Esophagus muscularis mucosa (tissue), 4 donors: Measurements from ENCODE around the gene CYTH1. TPM values are rescaled to one million over a fixed set of nuclear protein-coding genes. Genes with fewer than 3 reads are reported as not detected.

Source experiments
- DNase-seq: peaks from one replicate; pipeline ENCODE4 v3.0.0-alpha.2; 2017; ENCODE audit errors: extremely low spot score
- H3K27ac ChIP-seq, 4 donors: fragments of 200-600 bp; sonication (generic); replicated peaks in 1 of 4; 1 replicate in 3 of 4; 2 replicates in 1 of 4; pipeline ENCODE4 v1.5.1; 2016 to 2019; ENCODE audit warnings: mild to moderate bottlenecking in 1 of 4
- H3K27me3 ChIP-seq, 4 donors: fragments of 200-600 bp; sonication (generic); one replicate each; pipeline versions ENCODE4 v1.5.1 to v1.6.0; 2016 to 2019
- H3K36me3 ChIP-seq, 4 donors: fragments of 200-600 bp; sonication (generic); one replicate each; pipeline ENCODE4 v1.5.1; 2016 to 2019
- H3K4me1 ChIP-seq, 4 donors: fragments of 200-600 bp; sonication (generic); one replicate each; pipeline ENCODE4 v1.5.1; 2016 to 2019
- H3K4me3 ChIP-seq, 4 donors: fragments of 200-600 bp; sonication (generic); 1 replicate in 2 of 4; 2 replicates in 2 of 4; pipeline ENCODE4 v1.5.1; 2016 to 2019; ENCODE audit warnings: mild to moderate bottlenecking in 4 of 4, moderate library complexity in 1 of 4
- H3K9me3 ChIP-seq, 4 donors: fragments of 200-600 bp; sonication (generic); 1 replicate in 3 of 4; 2 replicates in 1 of 4; pipeline ENCODE4 v1.5.1; 2016 to 2019
- CTCF ChIP-seq, 3 experiments: fragments of 200-600 bp in 2 of 3; fragments of 450-650 bp in 1 of 3; sonication (generic) in 2 of 3; IDR thresholded peaks; one replicate each; pipeline ENCODE4 v1.5.1; 2017 to 2019; ENCODE audit warnings: antibody characterized with exemption in 3 of 3, mild to moderate bottlenecking in 2 of 3, moderate library complexity in 1 of 3
- EP300 ChIP-seq: sonication (generic); formaldehyde crosslinking; IDR thresholded peaks from one replicate; pipeline ENCODE4 v1.6.1; 2017; ENCODE audit warnings: antibody characterized with exemption
- POLR2A ChIP-seq: fragments of 450-650 bp; IDR thresholded peaks from one replicate; pipeline ENCODE4 v1.6.1; 2017; ENCODE audit warnings: antibody characterized with exemption, moderate library complexity, mild to moderate bottlenecking, low read depth
- POLR2AphosphoS5 ChIP-seq, 2 donors: sonication (generic); formaldehyde crosslinking; IDR thresholded peaks; one replicate each; pipeline ENCODE4 v1.6.1; 2017; ENCODE audit warnings: antibody characterized with exemption in 2 of 2
- WGBS: methylation state at CpG from one replicate; pipeline ENCODE4 v1.1.5; 2018; 5-methylcytosine and 5-hydroxymethylcytosine counted together
- intact Hi-C: fragments of 100-400 bp; cut with DNase I; formaldehyde crosslinking; loops from one replicate; pipeline ENCODE4 v1.15.1; 2023
- total RNA-seq, 4 donors: library from RNA; depleted of rRNA; stranded (reverse); fragments of >200 nt; gene quantifications; one replicate each; pipeline versions ENCODE4 v1.1.0 to v1.2.1, GENCODE V29; 2016

The CYTH1 gene
- total RNA-seq, result 10 to 100 TPM; 25.7 to 39.4 (median 35.7) TPM

GRCh38 chr17:78781893-78782304 lies at the start of gene CYTH1:
Gene CYTH1 (minus strand): TSS chr17:78782273. CDS start chr17:78782223, 50 bp downstream.
- Histone ChIP-seq H3K4me1 (peaks cover 17 to 51% (median 35%) of the 10 kb centered on the region in 4 donors), H3K36me3 (no peaks in the 10 kb centered on the region), H3K4me3 (peak within 1 kb of the TSS; percentile 92 to 100 (median 99)), H3K27ac (peak within 1 kb of the TSS; percentile 94 to 96 (median 95)), H3K9me3 (no peaks in the 10 kb centered on the region), H3K27me3 (no peaks in the 10 kb centered on the region)
- TF ChIP-seq POLR2AphosphoS5 (IDR thresholded peaks at IDR 0.05), result peak in 1 of 2 donors; percentile 60
- no peak for TF ChIP-seq CTCF (IDR thresholded peaks at IDR 0.05)
- WGBS, result no CpG with 5 or more reads among the region's 64 CpGs
- no peak for DNase-seq
- intact Hi-C loops, result loop anchor here (5.0 kb wide), 2 partner anchors 55 to 65 kb away; no protein-coding TSS in a partner anchor

GRCh38 chr17:78829477-78829876 lies 47.4 kb upstream of the CYTH1 start:
- Histone ChIP-seq H3K27ac (no peak overlapping the region), H3K36me3 (peaks cover 81 to 100% (median 96%) of the 10 kb centered on the region in 4 donors), H3K27me3 (no peaks in the 10 kb centered on the region), H3K9me3 (no peaks in the 10 kb centered on the region), H3K4me3 (no peak overlapping the region), H3K4me1 (no peaks in the 10 kb centered on the region)
- TF ChIP-seq POLR2A (no peak), EP300 (no peak), CTCF (IDR thresholded peaks at IDR 0.05) (no peak), POLR2AphosphoS5 (IDR thresholded peaks at IDR 0.05) (no peak)
- 98% methylated on average over 6 of the region's 6 CpGs for WGBS
- intact Hi-C loops, result no loop called here
- no peak for DNase-seq

- Histone ChIP-seq H3K4me1 (no peaks in the 10 kb centered on the region), H3K9me3 (no peaks in the 10 kb centered on the region), H3K4me3 (no peak overlapping the region), H3K27me3 (no peaks in the 10 kb centered on the region), H3K36me3 (peaks cover 81 to 100% (median 96%) of the 10 kb centered on the region in 4 donors), H3K27ac (no peak overlapping the region)
- intact Hi-C loops, result no loop called here
- DNase-seq, result no peak
- TF ChIP-seq POLR2AphosphoS5 (IDR thresholded peaks at IDR 0.05) (no peak), CTCF (IDR thresholded peaks at IDR 0.05) (no peak), EP300 (no peak), POLR2A (no peak)
- 90% methylated on average over 14 of the region's 14 CpGs for WGBS
Observed at GRCh38 chr17:78828470-78829185, 46.6 kb upstream of the CYTH1 start.

- WGBS, result 89% methylated on average over 19 of the region's 21 CpGs
- TF ChIP-seq POLR2AphosphoS5 (IDR thresholded peaks at IDR 0.05) (no peak), POLR2A (no peak), CTCF (IDR thresholded peaks at IDR 0.05) (no peak), EP300 (no peak)
- H3K27ac ChIP-seq, result peak overlapping the region in 1 of 4 donors; percentile 50
- no peak overlapping the region for H3K4me3 ChIP-seq
- H3K9me3 ChIP-seq, result no peaks in the 10 kb centered on the region
- DNase-seq, result no peak
- peaks cover 0 to 5% (median 0%) of the 10 kb centered on the region in 4 donors for H3K4me1 ChIP-seq
- peaks cover 80 to 100% (median 96%) of the 10 kb centered on the region in 4 donors for H3K36me3 ChIP-seq
- H3K27me3 ChIP-seq, result no peaks in the 10 kb centered on the region
- intact Hi-C loops, result no loop called here
Observed at GRCh38 chr17:78826836-78827509, 44.9 kb upstream of the CYTH1 start.
